Measurements from ENCODE around the gene LLPH.
"Not testable (repeated sequence)": the region's sequence is repeated elsewhere in the genome, so short reads cannot be mapped to it uniquely, and the experiment has no call there.

Gene LLPH

DNA sequence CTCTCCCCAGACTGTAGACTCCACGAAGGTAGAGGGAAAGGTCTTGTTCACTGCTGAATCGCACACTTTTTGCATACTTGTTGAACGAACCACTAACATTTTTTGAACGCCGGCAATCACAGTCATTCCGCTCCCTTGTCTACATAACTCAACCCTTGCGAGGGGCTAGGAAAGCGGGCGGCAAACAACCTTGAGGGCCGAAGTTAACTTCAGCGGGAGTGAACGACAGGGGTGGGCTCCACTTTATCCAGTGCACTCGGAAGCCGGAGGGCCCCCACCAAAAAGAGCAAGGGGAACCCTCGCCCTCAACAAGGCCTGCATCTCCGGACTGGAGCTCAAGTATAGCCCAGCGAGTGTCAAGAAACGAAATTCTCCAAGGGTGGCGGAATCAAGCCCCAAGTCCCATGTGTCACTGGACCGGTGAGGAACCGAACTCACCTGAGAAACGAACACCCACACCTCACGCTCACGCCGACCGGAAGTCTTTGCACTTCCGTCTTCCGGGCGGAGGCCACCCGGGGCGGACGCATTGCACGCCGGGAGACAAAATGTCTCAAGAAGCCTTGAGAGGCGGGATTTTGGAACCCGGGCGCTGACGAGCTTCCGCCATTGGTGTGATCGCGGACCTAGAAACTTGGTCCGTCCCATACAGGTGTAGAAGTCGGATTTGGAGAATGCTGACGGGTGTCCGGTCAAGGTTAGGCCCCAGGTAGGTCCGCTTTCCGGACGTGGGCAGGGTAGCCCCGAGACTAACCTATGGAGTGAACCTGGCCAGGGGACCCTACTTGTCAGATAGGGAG is at the start of gene LLPH:
Gene LLPH (minus strand): TSS at position 484 of the 800 bp plus-strand sequence. CDS start 1,644 bp downstream, outside the sequence.
- no peak for FAIRE-seq

DNA sequence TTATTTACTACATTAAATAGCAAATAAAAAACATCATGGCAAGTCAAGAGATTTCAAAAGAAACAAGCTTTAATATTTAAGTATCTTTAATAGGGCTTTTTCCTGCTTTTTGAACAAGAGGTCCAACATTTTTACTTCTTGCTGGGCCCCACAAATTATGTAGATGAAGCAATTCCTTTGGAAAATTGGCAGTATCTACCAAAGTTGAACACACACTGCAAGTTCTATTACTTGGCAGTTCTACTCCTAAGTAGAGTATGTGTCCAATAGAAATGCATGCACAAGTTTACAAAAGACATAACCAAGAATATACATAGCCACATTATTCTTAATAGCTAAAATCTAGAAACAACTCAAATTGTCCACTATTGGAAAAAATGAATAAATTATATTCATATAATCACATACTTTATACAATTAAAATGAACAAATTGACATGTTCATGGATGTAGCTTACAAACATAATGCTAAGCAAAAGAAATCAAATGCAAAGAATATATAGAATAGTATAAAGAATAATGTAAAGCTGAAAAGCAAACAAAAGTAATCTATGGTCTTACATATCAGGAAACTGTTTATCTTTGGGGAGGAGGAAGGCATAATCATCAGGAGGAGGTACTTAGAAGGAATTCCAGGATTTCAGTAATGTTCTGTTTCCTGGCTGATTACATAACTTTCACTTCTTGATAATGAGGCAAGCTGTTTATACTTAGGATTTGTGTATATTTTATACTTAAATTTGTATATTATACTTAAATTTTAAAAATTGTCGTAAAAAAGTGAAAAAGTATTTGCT is 45.8 kb upstream of the LLPH start:
- peak; percentile 66 for FAIRE-seq

DNA sequence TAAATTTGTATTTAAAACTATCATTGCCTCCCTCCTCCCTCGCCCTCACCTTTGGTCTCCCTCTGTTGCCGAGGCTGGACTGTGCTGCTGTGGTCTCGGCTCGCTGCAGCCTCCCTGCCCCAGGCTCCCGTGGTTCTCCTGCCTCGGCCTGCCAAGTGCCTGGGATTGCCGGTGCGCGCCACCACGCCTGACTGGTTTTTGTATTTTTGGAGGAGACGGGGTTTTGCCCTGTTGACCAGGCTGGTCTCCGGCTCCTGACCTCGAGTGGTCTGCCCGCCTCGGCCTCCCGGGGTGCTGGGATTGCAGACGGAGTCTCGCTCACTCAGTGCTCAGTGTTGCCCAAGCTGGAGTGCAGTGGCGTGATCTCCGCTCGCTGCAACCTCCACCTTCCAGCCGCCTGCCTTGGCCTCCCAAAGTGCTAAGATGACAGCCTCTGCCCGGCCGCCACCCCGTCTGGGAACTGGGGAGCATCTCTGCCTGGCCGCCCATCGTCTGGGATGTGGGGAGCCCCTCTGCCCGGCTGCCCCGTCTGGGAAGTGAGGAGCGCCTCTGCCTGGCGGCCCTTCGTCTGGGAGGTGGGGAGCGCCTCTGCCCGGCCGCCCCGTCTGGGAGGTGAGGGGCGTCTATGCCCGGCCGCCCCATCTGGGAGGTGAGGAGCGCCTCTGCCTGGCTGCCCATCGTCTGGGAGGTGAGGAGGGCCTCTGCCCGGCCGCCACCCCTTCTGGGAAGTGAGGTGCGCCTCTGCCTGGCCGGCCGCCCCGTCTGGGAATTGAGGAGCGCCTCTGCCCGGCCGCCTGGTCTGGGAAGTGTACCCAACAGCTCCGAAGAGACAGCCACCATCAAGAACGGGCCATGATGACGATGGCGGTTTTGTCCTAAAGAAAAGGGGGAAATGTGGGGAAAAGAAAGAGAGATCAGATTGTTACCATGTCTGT is 44.1 kb upstream of the LLPH start:
- FAIRE-seq, result not testable (repeated sequence)

DNA sequence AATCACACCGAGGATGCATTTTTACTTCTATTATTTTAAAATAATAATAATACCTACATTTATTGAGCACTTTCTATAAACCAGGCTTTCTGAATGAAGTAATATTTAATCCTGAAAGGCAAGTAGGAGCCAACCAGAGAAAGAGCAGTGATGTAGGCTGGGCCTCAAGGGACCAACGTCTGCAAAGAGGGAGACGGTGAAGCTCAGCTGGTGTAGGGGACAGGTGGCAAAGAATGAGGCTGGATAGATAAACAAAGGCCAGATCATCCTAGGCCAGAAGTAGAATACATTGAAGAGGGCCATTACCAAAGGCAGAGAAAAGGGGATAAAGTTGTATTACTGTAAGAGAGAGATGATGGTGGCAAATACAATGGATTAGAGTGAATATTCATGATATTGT is 40.1 kb upstream of the LLPH start:
- FAIRE-seq, result no peak

DNA sequence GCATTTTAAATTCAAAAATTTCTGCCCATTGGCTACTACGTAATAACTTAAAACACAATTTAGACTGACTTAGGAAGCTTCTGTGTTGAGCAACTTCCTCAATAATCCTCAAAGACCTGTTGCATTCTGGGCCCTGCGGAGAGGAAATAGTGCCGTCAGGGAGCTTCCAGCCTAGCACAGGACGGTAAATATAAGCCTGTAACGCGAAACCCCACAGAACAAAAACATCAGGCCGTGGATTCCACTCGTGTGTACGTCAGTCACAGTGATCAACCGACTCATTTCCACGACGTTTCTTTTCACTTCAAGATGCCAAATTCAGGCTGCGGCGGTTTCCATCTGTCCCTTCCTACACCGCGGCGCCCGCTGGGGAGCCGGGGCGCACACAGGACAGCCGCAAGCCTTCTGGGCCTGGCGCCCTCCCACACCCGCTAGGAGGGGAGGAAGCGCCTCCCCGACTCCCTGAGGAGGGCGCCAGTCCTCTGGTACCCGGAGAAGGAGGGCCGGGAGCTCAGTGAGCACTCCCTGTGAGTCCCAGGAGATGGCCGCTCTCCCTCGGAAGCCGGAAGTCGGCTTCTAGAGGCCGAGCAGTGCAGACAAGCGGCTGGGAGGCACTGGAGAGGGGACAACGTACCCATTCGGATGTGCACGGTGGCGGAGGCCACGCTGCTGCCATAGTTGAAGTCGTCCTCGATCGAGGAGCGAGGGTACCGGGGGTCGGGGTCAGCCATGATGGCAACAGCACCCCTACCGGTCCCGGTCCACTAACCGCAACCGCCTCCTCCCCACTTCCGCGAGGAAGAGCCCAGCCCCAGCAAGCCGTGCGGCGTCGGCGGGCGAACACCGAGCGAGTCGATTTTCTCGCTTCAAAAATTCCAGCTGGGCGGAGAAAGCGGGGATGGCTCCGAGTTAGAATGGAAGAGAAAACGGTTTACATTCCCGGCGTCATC is 38.9 kb upstream of the LLPH start, which contains the start of gene TMBIM4:
Gene TMBIM4 (minus strand): TSS at position 776 of the 950 bp plus-strand sequence. CDS start 45 bp downstream, at position 731.
- no peak for FAIRE-seq

DNA sequence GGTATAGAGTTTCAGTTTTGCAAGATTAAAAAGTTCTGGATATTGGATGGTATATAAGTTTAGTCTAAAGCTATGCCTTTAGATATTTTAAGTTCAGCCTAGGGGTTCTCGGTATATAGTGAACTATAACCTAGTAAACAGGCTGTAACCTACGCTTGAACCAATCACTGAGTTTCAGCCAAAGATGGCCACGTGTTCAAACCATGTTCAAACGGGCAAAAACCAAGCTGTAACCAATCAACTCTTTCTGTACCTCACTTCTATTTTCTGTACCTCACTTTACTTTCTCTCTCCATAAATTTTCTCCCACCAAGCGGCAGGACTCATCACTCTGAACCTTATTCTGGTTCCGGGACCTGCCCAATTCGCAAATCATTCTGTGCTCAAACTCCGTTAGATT is 37.9 kb upstream of the LLPH start:
- FAIRE-seq, result no peak

DNA sequence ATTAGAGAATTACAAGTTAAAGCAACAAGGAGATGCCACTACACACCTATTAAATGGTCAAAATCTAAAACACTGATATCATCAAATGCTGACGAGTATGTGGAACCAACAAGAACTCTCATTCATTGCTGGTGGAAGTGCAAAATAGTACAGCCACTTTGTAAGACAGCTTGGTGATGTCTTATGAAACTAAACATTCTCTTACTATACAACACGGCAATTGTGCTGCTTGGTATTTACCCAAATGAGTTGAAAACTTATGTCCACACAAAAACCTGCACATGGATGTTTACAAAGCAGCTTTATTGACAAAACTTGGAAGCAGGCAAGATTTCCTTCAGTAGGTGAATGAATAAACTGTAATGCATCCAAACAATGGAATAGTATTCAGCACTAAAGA is 36.0 kb upstream of the LLPH start:
- FAIRE-seq, result no peak

DNA sequence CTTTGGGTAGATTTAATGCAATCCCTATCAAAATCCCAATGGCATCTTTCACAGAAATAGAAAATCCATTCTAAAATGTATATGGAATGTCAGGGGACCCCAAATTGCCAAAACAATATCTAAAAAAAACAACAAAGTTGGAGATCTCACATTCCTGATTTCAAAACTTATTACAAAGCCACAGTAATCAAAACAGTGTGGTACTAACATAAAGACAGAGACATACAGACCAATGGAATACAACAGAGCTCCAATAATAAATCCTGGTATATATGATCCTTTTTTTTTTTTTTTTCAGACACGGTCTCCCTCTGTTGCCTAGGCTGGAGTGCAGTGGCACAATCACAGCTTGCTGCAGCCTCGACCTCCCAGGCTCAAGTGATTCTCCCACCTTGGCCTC is 34.6 kb upstream of the LLPH start:
- no peak for FAIRE-seq

DNA sequence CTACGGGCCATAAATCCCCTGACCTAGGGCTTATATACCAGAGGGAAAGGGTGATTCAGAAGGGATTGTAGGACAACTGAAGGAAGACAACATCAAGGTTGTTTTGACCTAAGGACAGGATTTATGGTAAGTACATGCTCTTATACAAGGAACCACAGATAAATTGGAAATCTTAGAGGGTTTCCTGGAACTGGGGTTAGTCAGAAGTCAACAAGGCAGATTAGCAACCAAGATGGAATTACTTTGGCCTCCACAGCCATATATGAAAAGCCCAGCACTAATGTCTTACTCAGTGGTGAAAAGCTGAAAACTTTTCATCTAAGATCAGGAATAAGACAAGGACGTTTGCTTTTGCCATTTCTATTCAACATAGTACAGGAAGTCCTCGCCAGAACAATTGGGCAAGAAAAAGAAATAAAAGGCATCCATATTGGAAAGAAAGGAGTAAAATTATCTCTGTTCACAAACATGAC is 33.8 kb upstream of the LLPH start:
- no peak for FAIRE-seq

DNA sequence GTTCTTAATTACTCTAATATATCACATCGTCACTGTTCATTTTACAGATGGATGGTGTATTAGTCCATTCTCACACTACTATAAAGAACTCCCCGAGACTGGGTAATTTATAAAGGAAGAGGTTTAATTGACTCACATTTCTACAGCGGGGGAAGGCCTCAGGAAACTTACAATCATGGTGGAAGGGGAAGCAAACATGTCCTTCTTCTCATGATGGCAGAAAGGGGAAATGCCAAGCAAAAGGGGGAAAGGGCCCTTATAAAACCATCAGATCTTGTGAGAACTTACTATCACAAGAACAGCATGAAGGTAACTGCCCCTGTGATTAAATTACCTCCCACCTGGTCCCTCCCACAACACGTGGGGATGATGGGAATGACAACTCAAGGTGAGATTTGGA is 32.7 kb upstream of the LLPH start:
- FAIRE-seq, result no peak

DNA sequence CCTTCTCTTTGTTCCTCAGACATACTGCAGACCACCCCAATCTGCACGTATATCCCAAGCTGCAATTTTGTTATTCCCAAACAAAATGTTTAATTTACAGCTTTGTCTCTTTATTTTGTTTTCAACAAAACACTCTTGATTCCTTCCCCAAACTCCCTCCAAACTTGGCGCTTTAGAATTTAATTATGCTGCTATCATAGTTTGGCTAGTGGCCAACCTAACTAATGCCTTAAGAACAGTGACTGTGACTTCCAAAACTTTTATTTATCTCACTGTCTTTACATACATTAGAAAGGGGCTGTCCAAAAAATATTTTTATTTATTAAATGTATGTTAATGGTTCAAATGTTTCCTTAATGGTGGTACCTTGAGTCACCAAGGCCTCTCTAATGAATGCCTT is 32.2 kb upstream of the LLPH start:
- no peak for FAIRE-seq

DNA sequence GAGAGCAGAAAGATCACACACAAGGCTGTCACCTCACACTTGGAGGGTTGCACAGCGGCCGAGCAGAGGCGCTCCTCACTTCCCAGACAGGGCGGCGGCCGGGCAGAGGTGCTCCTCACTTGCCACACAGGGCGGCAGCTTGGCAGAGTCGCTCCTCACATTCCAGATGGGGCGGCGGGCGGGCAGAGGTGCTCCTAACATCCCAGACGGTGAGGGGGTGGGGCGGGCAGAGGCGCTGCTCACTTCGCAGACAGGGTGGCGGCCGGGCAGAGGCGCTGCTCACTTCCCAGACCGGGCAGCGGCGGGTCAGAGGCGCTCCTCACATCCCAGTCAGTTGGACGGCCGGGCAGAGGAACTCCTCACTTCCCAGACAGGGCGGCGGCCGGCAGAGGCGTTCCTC is 30.2 kb upstream of the LLPH start:
- no peak for FAIRE-seq

DNA sequence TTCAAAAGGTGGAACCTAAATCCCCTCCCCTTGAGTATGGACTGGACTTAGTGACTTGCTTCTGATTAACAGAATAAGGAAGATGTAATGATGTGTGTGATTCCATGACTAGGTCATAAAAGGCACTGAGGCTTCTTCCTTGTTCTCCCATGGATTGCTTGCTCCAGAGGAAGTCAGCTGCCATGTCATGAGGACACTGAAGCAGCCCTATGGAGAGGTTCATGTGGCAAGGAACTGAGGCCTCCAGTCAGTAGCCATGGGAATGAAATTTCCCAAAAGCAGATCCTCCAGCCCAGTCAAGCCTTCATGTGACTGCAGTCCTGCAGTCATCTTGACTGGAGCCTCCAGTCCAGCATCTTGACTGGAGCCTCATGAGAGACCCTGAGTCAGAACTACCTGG is 28.6 kb upstream of the LLPH start:
- FAIRE-seq, result no peak

DNA sequence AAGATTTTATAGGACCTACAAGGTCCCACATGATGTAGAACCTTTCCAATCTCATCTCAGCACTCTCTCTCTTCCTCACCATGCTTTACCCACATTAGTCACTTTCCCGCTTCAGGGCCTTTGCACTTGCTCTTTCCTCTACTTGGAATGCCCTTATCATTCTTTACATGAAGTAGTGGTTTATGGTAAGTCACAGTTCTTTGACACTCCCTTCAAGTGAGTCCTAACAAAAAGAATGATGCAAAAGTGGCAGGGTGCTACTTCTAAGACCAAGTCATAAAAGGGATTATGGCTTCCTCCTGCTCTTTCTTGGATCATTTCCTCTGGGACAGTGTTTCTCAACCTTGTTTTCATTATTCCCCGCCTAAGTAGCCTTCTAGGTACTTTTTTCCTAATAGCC is 26.1 kb upstream of the LLPH start:
- FAIRE-seq, result peak; percentile 65

DNA sequence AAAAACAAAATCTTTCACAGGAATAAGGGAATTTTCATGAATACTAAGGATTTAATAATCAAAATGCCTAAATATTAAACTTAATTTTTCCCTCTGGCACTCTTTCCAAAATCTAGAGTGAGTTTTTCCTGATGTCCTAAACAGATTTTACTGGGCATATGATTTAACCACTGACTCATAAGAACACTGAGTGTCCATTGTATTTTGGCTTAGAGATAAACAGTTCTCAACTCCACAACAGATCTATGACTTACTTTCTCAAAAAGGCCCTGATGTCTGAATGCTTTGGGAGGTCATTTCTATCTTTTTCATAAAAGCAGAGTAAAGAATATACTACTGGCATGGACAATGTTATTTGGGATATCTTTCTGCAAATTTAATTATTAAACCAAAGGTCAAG is 24.2 kb upstream of the LLPH start:
- no peak for FAIRE-seq

DNA sequence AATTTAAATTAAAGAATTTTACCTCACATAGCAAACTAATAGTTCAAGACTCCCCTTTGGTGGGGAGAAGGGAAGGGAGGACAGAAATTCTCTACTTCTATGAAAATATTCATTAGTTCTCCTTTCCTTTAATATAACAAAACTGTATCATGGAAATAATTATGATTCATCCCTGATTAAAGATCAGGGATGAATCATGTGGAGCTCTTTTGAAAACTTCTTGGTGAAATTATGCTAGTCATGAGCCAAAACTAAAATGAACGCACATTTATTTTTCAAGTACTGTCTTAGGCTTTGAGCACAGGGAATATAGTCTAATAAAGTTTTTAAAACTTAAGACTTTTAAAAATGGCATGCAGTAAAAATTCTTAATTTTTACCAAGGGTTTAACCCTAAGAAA is 22.2 kb upstream of the LLPH start:
- no peak for FAIRE-seq

DNA sequence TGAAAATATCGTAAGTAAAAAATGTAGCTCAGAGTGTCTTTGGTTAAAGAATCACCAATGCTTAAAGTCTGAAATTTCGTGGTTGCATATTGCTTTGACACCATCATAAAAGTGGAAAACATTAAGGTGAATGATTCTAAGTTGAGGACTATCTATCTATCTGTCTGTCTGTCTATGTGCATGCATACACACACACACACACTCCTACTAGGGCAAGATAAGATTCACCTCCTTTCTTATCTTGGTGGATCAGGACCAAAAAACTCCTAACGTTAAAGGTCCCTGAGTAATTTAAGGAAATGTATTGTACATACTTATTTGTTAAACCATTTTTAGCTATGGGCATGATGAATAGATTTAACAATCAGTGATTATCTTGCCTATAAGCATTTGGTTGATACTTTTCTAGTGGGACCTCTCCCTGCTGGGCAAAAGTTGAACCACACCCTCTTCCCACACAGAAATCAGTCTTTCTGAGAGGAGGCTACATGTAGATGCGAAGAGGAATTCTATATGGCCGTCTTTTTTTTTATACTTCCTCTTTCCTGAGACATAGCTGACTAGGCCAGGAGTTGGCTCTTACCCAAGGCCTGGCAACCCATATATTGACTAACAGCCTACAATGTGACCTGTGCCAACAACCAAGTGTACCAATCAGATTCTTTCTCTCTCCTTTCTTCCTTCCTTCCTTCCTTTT is 19.3 kb upstream of the LLPH start:
- FAIRE-seq, result no peak

DNA sequence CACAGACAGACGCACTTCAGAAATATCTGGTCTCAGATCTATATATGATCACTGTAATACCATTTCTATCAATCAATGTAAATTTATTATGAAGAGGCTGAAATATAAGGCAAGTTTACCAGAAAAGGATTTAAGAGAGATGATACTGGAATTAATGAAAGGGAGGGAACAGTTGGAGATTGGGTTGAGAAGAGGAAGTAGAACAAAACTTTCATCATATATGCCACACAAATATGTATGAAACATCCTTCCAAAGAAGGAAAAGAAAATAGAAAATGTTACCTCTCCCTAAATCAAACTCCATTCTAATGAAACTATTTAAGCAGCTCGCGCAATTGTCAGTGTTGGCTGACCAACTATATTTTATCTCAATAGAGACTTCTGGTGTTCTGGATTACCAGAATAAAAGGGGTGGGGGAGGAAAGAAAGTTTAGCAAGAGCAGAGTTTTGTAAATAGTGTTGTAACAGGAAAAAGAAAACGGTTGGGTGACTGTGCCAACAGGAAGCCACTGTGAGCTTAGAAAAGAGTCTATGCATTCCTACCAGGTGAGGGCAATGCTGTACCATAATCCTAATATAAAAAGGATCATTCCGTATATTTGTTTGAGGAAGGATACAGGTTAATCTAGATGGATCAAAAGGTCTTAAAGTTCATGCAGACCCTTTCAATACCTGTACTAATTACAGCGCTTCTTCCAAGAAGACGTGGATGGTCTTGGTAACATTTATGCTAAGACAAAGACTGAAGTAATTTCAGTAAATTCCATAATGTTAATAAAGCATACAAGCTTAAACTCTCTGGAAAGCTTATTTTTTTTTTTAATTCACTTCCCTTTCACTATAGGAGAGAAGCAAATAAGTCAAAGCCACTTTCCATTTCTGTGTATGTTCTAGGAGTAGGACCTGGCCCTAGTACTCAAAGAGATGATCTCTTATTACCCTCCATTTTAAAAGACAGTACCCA is 14.5 kb upstream of the LLPH start:
- no peak for FAIRE-seq

DNA sequence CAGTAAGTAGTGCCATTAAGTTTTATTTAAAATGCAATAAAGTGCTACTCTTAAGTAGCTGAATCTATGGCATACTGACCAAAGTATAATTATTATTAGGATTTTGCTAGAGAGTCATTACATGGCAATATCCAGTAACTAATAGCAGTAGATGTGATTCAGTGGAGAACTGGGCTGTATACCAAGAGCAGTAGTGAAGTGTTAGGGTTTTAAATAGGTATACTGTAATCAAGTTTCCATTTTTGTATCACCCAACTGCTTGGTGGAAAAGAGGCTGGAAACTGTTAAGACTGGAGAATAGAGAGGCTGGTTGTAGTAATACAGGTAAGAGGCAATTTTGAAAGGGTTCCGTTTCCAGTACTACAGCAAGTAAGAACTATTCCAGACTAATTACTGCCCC is 13.3 kb upstream of the LLPH start:
- FAIRE-seq, result no peak

DNA sequence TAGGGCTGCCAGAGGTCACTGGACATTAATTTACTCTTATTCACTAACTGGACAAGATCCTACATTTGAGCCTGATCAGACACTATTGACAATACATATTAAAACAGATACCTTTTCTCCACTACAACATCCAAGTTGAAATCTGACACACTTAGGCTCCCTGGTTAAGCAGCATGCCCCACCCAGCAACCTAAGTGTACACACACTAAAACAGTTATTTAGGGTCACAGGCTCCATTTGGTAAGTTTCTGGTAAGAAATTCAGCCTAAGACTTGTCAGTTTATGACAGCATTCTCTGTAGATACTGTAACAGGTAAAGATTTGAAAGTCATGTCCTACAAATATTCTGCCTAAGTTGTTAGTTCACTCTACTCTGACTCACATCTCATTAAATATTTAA is 12.3 kb upstream of the LLPH start:
- FAIRE-seq, result no peak

Measured in colon (tissue), 2 donors.